Brain pericyte (primary cell): ENCODE data around the gene PPP1R18.
"Not testable (repeated sequence)": the region's sequence is repeated elsewhere in the genome, so short reads cannot be mapped to it uniquely, and the experiment has no call there.

Experiments
- DNase-seq: peaks from one replicate; pipeline ENCODE4 v3.0.0-alpha.2; 2012; ENCODE audit warnings: low read depth, low spot score

The PPP1R18 gene, protein sequence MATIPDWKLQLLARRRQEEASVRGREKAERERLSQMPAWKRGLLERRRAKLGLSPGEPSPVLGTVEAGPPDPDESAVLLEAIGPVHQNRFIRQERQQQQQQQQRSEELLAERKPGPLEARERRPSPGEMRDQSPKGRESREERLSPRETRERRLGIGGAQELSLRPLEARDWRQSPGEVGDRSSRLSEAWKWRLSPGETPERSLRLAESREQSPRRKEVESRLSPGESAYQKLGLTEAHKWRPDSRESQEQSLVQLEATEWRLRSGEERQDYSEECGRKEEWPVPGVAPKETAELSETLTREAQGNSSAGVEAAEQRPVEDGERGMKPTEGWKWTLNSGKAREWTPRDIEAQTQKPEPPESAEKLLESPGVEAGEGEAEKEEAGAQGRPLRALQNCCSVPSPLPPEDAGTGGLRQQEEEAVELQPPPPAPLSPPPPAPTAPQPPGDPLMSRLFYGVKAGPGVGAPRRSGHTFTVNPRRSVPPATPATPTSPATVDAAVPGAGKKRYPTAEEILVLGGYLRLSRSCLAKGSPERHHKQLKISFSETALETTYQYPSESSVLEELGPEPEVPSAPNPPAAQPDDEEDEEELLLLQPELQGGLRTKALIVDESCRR

GRCh38 chr6:30686009-30686907, at the start of gene PPP1R18:
TSS of gene PPP1R18 (minus strand) at chr6:30686645. CDS start at chr6:30686018, 627 bp downstream.
- DNase-seq: no peak

GRCh38 chr6:30735668-30736314, 49.3 kb upstream of the PPP1R18 start:
- DNase-seq: no peak

- no peak for DNase-seq
Measured at GRCh38 chr6:30732237-30732943, 45.9 kb upstream of the PPP1R18 start.

DNA sequence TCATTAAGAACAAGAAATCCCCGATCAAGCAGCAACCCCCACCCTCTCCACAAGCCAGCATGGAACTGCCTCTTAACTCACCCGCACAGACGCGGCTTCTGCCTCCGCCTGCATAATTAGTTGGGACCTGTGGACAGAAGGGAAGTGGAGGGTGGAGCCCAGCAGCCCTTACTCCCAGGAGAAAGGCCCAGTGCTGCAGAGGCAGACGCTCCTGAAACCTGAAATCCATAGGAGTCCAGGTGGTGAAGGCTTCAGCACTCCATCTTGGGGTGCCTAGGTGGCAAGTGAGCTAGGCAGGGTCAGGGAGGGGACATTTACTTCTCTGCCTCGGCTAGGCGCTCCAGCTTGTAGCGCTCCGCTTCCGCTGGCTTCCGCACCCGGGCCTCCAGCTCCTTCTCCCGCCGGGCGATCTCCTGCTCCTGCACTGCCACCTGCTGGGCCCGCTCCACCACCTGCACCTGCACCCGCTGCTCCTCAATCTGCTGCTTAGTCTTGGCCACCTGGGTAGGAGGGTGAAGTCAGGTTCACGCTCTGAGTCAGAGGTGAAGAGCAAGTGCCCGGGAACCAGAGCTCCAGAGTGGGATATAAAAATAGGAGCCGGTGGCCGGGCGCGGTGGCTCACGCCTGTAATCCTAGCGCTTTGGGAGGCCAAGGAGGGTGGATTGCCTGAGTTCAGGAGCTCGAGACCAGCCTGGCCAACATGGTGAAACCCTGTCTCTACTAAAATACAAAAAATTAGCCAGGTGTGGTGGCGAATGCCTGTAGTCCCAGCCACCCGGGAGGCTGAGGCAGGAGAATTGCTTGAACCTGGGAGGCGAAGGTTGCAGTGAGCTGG, 44.4 kb upstream of the PPP1R18 start:
- no peak for DNase-seq

- DNase-seq: no peak
Measured at GRCh38 chr6:30727920-30728553, 41.6 kb upstream of the PPP1R18 start.

DNA sequence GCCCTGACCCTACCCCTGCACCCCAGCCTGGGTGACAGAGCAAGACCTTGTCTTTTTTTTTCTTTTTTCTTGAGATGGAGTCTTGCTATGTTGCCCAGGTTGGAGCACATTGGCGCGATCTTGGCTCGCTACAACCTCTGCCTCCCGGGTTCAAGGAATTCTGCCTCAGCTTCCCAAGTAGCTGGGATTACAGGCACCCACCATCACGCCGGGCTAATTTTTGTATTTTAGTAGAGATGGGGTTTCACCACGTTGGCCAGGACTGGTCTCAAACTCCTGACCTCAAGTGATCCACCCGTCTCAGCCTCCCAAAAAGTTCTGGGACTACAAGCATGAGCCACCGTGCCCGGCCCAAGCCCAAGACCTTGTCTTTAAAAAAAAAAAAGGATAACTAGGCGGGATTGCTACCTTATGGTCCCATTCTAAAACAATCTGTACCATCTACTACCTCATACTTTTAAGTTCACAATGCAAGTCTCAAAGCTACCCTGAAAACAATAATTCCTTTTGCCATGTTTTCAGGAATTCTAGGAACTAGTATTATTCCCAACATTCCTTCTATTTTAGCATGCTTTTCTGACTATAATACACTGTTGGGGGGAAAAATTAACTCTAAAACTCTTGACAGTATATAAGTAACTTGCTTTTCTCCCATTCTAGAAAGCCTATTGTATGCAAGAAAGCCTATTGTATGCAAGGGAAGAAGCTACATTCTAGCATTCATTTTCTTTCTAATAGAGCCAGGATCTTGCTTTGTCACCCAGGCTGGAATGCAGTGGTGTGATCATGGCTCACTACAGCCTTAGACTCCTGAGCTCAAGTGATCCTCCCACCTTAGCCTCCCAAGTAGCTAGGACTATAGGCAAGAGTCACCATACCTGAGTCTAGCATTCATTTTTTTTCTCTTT, 40.3 kb upstream of the PPP1R18 start:
- no peak for DNase-seq

DNA sequence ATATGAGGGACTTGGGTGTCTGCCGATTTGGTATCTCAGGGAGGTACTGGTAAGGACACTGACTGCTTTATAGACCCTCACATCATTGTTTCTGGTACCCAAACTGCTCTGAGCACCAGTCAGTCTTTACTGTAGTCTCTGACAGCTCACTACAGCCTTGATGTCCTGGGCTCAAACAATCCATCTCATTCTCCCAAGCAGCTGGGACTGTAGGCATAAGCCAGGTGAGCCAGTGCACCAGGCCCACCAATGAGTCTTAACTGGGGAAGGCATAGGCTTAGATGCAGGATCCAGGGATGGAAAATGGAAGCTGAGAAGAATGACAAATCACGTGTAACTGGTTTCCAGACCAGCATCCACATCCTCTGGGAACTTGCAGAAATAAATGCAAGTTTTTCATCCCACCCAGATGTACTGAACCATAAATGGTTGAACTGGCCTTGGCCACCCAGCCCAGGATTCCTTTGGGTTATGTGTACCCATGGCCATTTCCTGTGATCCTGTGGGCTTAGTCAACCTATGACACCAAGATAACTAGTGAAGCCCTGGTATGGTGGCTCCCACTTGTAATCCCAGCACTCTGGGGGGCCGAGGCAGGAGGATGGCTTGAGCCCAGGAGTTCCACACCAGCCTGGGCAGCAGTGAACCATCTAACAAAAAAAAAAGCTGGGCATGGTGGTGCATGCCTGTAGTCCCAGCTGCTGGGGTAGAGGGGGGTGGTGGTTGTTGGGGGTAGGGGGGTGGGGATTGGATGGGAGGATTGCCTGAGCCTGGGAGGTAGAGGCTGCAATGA, 39.5 kb upstream of the PPP1R18 start:
- no peak for DNase-seq

GRCh38 chr6:30724906-30725667, 38.6 kb upstream of the PPP1R18 start:
- no peak for DNase-seq

GRCh38 chr6:30723843-30724741, 37.6 kb upstream of the PPP1R18 start:
- not testable (repeated sequence) for DNase-seq

DNA sequence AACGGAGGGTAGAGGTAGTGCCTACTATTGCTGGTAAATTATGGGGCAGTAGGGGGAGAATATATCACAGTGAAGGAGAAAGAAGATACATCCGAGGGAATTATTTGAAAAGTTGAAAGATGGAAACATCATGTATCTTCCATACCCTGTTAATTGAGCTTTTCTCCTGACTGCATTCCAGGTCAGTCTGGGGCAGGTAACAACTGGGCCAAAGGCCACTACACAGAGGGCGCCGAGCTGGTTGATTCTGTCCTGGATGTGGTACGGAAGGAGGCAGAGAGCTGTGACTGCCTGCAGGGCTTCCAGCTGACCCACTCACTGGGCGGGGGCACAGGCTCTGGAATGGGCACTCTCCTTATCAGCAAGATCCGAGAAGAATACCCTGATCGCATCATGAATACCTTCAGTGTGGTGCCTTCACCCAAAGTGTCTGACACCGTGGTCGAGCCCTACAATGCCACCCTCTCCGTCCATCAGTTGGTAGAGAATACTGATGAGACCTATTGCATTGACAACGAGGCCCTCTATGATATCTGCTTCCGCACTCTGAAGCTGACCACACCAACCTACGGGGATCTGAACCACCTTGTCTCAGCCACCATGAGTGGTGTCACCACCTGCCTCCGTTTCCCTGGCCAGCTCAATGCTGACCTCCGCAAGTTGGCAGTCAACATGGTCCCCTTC, 36.9 kb upstream of the PPP1R18 start:
- DNase-seq: not testable (repeated sequence)

DNA sequence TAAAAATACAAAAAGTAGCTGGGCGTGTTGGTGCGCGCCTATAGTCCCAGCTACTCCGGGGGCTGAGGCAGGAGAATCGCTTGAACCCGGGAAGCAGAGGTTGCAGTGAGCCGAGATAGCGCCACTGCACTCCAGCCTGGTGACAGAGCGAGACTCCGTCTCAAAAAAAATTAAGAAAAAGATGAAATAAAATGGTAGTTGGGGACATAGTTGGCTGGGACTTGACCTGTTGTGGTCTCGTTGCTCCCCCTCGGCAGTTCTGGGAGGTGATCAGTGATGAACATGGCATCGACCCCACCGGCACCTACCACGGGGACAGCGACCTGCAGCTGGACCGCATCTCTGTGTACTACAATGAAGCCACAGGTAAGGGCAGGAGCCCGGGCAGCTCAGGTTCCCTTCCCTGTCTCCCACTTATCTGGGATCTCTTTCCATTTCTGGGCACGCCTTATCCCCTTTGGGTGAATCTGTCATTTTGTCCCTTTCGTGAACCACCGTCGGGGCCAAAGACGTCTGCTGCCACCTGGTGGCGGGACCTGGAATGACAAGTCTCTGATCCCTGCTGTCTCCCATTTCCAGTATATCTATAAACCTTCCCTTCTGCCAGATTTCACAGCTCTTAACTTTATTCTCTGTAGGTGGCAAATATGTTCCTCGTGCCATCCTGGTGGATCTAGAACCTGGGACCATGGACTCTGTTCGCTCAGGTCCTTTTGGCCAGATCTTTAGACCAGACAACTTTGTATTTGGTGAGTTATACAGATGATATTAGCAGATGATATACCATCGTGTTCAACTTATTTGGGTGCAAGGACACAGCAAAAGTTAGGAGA, 36.1 kb upstream of the PPP1R18 start:
- DNase-seq: peak; percentile 30

- not testable (repeated sequence) for DNase-seq
Measured at GRCh38 chr6:30722025-30722279, 35.5 kb upstream of the PPP1R18 start.

GRCh38 chr6:30721198-30722024, 35.0 kb upstream of the PPP1R18 start:
- peak; percentile 59 for DNase-seq

DNA sequence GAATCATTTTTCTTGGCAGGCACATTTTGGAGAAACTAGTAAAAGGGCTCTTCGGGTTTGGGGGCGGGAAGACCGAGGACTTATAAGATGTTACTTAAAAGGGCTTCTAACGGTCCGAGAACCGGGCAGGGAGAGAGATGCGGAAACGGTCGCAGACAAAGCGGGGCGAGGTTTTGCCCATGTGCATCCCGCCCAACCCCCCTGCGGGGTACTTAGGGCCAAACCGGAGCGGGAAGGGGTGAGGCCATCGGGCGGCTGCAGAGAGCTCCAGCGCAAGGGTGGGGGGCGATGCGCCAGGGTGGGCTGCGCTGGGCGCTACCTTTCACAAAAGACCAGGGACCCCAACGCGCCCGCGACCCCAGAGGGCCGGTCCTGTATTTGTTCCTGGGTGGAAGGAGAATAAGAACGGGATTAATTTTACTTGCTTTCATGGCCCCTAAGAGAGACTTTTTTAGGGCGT, 34.3 kb upstream of the PPP1R18 start:
- no peak for DNase-seq
